ENCODE results near the gene SLAIN2. TPM values are rescaled to one million over a fixed set of nuclear protein-coding genes. Genes with fewer than 3 reads are reported as not detected.

Gene SLAIN2
- total RNA-seq, 1 experiment from 2014 or later: 30.8 TPM

GRCh38 chr4:48337731-48338130, 3.6 kb upstream of the SLAIN2 start:
- no peak overlapping the region for H3K4ac ChIP-seq (ENCODE audit: low read depth, low read length)
- no peaks in the 10 kb centered on the region for H3K27me3 ChIP-seq (ENCODE audit: insufficient read depth, low read length)
- no peak overlapping the region for H3T11ph ChIP-seq (ENCODE audit: low read length)
- Mint-ChIP-seq H3K4me3 (no peak overlapping the region), H3K4me1 (peaks cover 22 to 26% of the 10 kb centered on the region in 2 experiments), H3K36me3 (ENCODE audit: insufficient read depth in 1 of 3, low read depth in 3 of 3) (peaks cover 0 to 2% (median 0%) of the 10 kb centered on the region in 3 experiments; a peak in 1 of 7 replicates), H3K27me3 (ENCODE audit: low read depth) (no peaks in the 10 kb centered on the region), H3K27ac (no peak overlapping the region), H3K9me3 (no peaks in the 10 kb centered on the region)
- H4K91ac ChIP-seq (ENCODE audit: insufficient read length, low read depth, low read length): no peak overlapping the region
- H2BK15ac ChIP-seq (ENCODE audit: low read depth, low read length): no peak overlapping the region
- H3K4me2 ChIP-seq (ENCODE audit: insufficient read depth, insufficient read length, low read length): no peak overlapping the region
- no peak overlapping the region for H2AFZ ChIP-seq (ENCODE audit: low read length)
- no peaks in the 10 kb centered on the region for H4K20me1 ChIP-seq (ENCODE audit: control insufficient read depth, insufficient read depth, insufficient read length)
- no peak overlapping the region for H2AK5ac ChIP-seq (ENCODE audit: insufficient read length, low read length)
- H3K79me2 ChIP-seq (ENCODE audit: insufficient read depth, low read length): peaks cover 6% of the 10 kb centered on the region; the same call in 1 of the 2 replicates
- H3K56ac ChIP-seq (ENCODE audit: insufficient read length, low read depth, low read length): no peak overlapping the region
- H4K5ac ChIP-seq (ENCODE audit: insufficient read length, low read depth, low read length): no peak overlapping the region
- H2BK12ac ChIP-seq (ENCODE audit: insufficient read length, low read depth, low read length): no peak overlapping the region
- H3K27ac ChIP-seq (ENCODE audit: insufficient read length, low read depth, low read length): no peak overlapping the region
- no peak overlapping the region for H4K8ac ChIP-seq (replicated peaks; ENCODE audit: insufficient read length, low read depth, low read length)
- H3K4me1 ChIP-seq (ENCODE audit: insufficient read depth, low read length): no peaks in the 10 kb centered on the region
- H3K9me3 ChIP-seq (ENCODE audit: control insufficient read depth, low read depth, low read length): no peaks in the 10 kb centered on the region
- H3K9ac ChIP-seq (ENCODE audit: extremely low read depth, insufficient read length, low read length): no peak overlapping the region
- H2BK5ac ChIP-seq (ENCODE audit: insufficient read length, low read length): no peak overlapping the region
- H2BK120ac ChIP-seq (ENCODE audit: low read depth, low read length, poor library complexity, severe bottlenecking): no peak overlapping the region
- H3K23me2 ChIP-seq (ENCODE audit: insufficient read length, low read depth, low read length, poor library complexity, severe bottlenecking): peaks cover 9% of the 10 kb centered on the region
- DNase-seq: no peak
- no peak overlapping the region for H3K23ac ChIP-seq (ENCODE audit: insufficient read length, low read depth, low read length)
- no peak overlapping the region for H2BK20ac ChIP-seq (ENCODE audit: low read depth, low read length, poor library complexity, severe bottlenecking)
- H3K79me1 ChIP-seq (ENCODE audit: insufficient read depth, low read depth, low read length, poor library complexity, severe bottlenecking): no peaks in the 10 kb centered on the region
- TF ChIP-seq CTCF (conservative IDR thresholded peaks at IDR 0.05): no peak
- H3K18ac ChIP-seq (ENCODE audit: insufficient read length, low read depth, low read length): no peak overlapping the region
- H3K14ac ChIP-seq (ENCODE audit: insufficient read depth, low read length): no peak overlapping the region

Measured in H9 (cell line).